Ascending aorta (tissue), 2 donors: ENCODE measurements around the gene ENOX1. TPM values are rescaled to one million over a fixed set of nuclear protein-coding genes. Genes with fewer than 3 reads are reported as not detected.

Experiments
- DNase-seq, 2 donors: peaks; one replicate each; pipeline ENCODE4 v3.0.0-alpha.2; 2019; ENCODE audit warnings: low spot score in 2 of 2
- H3K27ac ChIP-seq, 2 donors: fragments of 200-600 bp; sonication (generic); one replicate each; pipeline ENCODE4 v1.5.1; 2016 to 2017; ENCODE audit warnings: mild to moderate bottlenecking in 1 of 2
- H3K27me3 ChIP-seq: fragments of 200-600 bp; sonication (generic); one replicate; pipeline ENCODE4 v1.5.1; 2017
- H3K36me3 ChIP-seq, 2 donors: fragments of 200-600 bp; sonication (generic); one replicate each; pipeline ENCODE4 v1.5.1; 2016
- H3K4me1 ChIP-seq, 2 donors: fragments of 200-600 bp; sonication (generic); one replicate each; pipeline ENCODE4 v1.5.1; 2016 to 2017; ENCODE audit warnings: mild to moderate bottlenecking in 1 of 2
- H3K4me3 ChIP-seq, 2 donors: fragments of 200-600 bp; sonication (generic); one replicate each; pipeline ENCODE4 v1.5.1; 2016 to 2017; ENCODE audit warnings: mild to moderate bottlenecking in 1 of 2
- H3K9me3 ChIP-seq, 2 donors: fragments of 200-600 bp; sonication (generic); one replicate each; pipeline ENCODE4 v1.5.1; 2016
- intact Hi-C: fragments of 100-400 bp; cut with DNase I; formaldehyde crosslinking; loops from one replicate; pipeline ENCODE4 v1.15.1; 2023
- total RNA-seq: library from RNA; depleted of rRNA; stranded (reverse); fragments of >200 nt; gene quantifications from one replicate; pipeline ENCODE4 v1.1.0, GENCODE V29; 2016
- TF ChIP-seq, protein P1 (sequence below), 3 experiments: fragments of 200-600 bp in 2 of 3; fragments of 450-650 bp in 1 of 3; sonication (generic) in 2 of 3; IDR thresholded peaks; one replicate each; pipeline ENCODE4 v1.5.1; 2016 to 2019; ENCODE audit warnings: antibody characterized with exemption in 3 of 3, mild to moderate bottlenecking in 1 of 3, moderate library complexity in 1 of 3

ENOX1 gene
- total RNA-seq, 1 donor from 2014 or later = 0.21 TPM

DNA sequence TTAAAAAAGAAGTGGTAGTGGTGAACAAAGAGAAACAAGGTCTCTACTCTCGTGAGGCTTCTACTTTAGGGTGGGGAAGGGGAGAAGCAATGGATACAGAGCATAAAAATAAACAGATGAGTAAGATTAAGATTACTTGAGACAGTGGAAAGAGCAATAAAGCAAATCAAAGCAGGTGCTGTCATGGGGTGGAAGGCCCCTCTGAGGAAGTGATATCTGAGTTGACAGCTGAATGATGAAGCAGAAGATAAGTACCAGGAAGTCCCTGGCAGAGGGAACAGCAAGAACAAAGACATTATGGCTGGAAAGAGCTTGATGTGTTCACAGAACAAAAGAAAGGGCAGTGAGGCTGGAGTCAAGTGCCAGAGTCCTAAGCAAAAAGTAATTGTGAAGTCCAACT, 221.8 kb downstream of the ENOX1 start:
- intact Hi-C loops = no loop called here
- TF ChIP-seq, protein P1, sequence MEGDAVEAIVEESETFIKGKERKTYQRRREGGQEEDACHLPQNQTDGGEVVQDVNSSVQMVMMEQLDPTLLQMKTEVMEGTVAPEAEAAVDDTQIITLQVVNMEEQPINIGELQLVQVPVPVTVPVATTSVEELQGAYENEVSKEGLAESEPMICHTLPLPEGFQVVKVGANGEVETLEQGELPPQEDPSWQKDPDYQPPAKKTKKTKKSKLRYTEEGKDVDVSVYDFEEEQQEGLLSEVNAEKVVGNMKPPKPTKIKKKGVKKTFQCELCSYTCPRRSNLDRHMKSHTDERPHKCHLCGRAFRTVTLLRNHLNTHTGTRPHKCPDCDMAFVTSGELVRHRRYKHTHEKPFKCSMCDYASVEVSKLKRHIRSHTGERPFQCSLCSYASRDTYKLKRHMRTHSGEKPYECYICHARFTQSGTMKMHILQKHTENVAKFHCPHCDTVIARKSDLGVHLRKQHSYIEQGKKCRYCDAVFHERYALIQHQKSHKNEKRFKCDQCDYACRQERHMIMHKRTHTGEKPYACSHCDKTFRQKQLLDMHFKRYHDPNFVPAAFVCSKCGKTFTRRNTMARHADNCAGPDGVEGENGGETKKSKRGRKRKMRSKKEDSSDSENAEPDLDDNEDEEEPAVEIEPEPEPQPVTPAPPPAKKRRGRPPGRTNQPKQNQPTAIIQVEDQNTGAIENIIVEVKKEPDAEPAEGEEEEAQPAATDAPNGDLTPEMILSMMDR (IDR thresholded peaks at IDR 0.05) = no peak
- Histone ChIP-seq H3K27me3 (no peaks in the 10 kb centered on the region), H3K36me3 (no peaks in the 10 kb centered on the region), H3K4me3 (no peak overlapping the region), H3K27ac (no peak overlapping the region), H3K4me1 (no peaks in the 10 kb centered on the region), H3K9me3 (no peaks in the 10 kb centered on the region)
- no peak for DNase-seq

DNA sequence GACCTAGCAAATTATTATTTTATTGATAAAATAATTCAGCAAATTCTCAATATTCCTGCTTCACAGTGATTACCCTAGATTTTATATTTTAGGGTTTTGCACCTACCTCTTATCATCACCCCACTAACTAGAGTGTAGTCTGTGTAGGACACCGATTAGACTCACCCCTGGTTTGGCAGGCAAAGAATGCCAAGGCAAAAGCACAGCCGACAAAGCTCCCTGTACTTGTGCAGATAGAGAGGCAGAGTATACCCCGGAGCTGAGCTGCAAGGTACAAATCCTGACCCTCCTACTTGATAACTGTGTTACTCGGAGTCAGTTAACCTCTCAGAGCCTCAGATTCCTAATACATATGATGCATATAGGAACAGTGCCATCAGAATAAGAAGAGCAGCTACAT, 225.7 kb downstream of the ENOX1 start:
- intact Hi-C loops = no loop called here
- Histone ChIP-seq H3K27ac (no peak overlapping the region), H3K4me3 (no peak overlapping the region), H3K27me3 (no peaks in the 10 kb centered on the region), H3K4me1 (no peaks in the 10 kb centered on the region), H3K9me3 (no peaks in the 10 kb centered on the region), H3K36me3 (no peaks in the 10 kb centered on the region)
- TF ChIP-seq, protein P1 (IDR thresholded peaks at IDR 0.05) = no peak
- no peak for DNase-seq

DNA sequence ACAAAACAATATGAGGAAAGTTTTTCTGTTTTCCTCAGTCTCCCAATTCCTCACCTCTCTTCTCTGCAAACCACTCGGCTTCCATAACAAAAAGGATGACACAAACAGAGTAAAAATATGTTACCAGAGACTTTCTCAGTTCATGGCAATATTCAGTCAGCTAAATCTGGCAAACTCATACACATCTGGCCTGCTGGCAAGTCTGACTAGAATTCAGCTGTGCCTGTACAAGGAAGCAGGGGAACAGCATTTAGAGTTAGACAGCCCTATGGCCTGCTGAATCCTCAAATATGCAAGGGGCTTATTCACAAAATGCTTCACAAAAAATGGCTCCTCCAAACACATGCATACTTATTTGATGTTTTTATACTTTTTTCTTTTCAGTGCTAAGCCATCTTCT, 227.8 kb downstream of the ENOX1 start:
- DNase-seq = no peak
- Histone ChIP-seq H3K27me3 (no peaks in the 10 kb centered on the region), H3K36me3 (no peaks in the 10 kb centered on the region), H3K4me3 (no peak overlapping the region), H3K4me1 (no peaks in the 10 kb centered on the region), H3K9me3 (no peaks in the 10 kb centered on the region), H3K27ac (no peak overlapping the region)
- TF ChIP-seq, protein P1 (IDR thresholded peaks at IDR 0.05) = no peak
- intact Hi-C loops = no loop called here

DNA sequence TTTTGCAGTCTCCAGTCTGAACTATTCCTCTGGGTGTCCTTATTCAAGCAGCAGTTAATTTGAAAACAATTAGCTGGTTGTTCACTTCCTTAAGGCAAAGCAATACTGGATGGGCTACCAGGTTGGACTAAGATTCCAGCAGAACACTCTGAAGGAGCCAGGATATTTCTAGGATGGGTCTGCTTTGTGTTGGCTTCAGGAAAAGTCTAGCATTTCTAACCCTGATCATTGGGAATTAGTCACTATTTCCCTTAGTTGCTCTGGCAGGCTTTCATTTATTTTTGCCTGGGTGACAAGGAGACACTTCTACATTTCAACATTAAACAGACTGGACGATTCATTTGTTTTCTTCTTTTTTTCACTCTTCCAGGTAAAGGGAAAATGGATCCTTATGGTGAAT, 228.4 kb downstream of the ENOX1 start:
- intact Hi-C loops = no loop called here
- Histone ChIP-seq H3K4me1 (no peaks in the 10 kb centered on the region), H3K27ac (no peak overlapping the region), H3K4me3 (no peak overlapping the region), H3K9me3 (no peaks in the 10 kb centered on the region), H3K27me3 (no peaks in the 10 kb centered on the region), H3K36me3 (no peaks in the 10 kb centered on the region)
- DNase-seq = no peak
- TF ChIP-seq, protein P1 (IDR thresholded peaks at IDR 0.05) = no peak

DNA sequence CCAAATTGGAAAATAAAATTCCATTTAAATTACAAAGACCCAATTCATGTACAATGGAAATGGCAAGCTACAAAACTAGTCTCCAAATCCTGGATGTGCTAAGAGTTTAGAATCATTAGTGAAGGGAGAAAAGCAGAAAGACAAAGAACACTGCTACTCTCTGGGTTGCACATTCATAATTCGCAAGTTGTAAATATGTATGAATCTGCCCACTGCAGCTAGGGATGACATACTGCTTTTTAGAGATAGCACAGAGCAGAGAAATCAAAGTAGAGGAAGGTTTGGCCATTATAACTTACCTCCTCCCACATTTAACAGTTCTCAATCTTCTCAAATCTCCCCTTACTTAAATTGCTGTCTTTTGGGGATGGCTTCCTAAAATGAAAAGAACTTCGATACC, 231.1 kb downstream of the ENOX1 start:
- no peak overlapping the region for H3K27ac ChIP-seq
- no peaks in the 10 kb centered on the region for H3K4me1 ChIP-seq
- H3K27me3 ChIP-seq = no peaks in the 10 kb centered on the region
- H3K9me3 ChIP-seq = no peaks in the 10 kb centered on the region
- TF ChIP-seq, protein P1 (IDR thresholded peaks at IDR 0.05) = no peak
- DNase-seq = no peak
- H3K4me3 ChIP-seq = no peak overlapping the region
- no peaks in the 10 kb centered on the region for H3K36me3 ChIP-seq
- intact Hi-C loops = no loop called here

DNA sequence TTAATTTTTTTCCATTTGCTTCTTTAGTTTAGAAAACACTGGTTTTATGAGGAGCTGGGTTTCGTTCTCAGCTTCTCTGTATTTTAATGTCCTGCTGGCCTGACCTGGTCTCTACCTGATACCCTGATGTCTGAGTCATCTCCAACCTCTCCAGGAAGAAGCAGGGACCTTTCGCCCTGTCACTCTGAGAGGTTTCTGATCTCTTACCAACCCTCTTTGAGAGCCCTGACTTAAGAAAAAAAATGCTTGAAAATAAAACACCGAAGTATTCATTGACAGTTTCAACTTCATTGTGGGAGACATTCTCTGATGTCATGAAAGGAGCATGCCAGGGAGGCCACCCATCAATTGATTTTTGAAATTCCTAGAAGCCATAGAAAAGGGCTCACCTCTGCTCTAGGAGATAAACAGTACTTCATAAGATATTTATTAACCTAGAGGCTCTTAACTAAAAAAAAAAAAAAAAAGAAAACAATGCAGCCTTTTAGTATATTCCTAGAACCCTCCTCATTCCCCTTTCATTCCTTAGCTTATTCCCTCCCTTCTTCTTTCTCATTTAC, 234.8 kb downstream of the ENOX1 start:
- Histone ChIP-seq H3K4me3 (no peak overlapping the region), H3K27me3 (no peaks in the 10 kb centered on the region), H3K4me1 (no peaks in the 10 kb centered on the region), H3K27ac (no peak overlapping the region), H3K9me3 (no peaks in the 10 kb centered on the region), H3K36me3 (no peaks in the 10 kb centered on the region)
- intact Hi-C loops = no loop called here
- DNase-seq = no peak
- TF ChIP-seq, protein P1 (IDR thresholded peaks at IDR 0.05) = no peak
